Fibroblast of lung (primary cell): ENCODE data around the gene HILPDA. TPM values are rescaled to one million over a fixed set of nuclear protein-coding genes. Genes with fewer than 3 reads are reported as not detected.

Source experiments
- DNase-seq, 2 donors: peaks; one replicate each; pipeline versions ENCODE4 v3.0.0 to v3.0.0-alpha.2; 2010; ENCODE audit warnings: low read depth in 2 of 2
- H2AFZ ChIP-seq: 2 replicates; pipeline ENCODE4 v1.5.1; 2012; ENCODE audit warnings: low read length, control low read depth, inconsistent platforms
- H3K27ac ChIP-seq: 2 replicates; pipeline ENCODE4 v1.5.1; 2011; ENCODE audit warnings: low read length, control low read depth; ENCODE audit not compliant: insufficient read depth
- H3K27me3 ChIP-seq: 2 replicates; pipeline ENCODE4 v1.5.1; 2011; ENCODE audit warnings: mild to moderate bottlenecking, low read length; ENCODE audit not compliant: control insufficient read depth, insufficient read depth
- H3K36me3 ChIP-seq: 2 replicates; pipeline ENCODE4 v1.5.1; 2011; ENCODE audit warnings: low read length; ENCODE audit not compliant: control insufficient read depth, insufficient read depth
- H3K4me1 ChIP-seq: 2 replicates; pipeline ENCODE4 v1.5.1; 2011; ENCODE audit warnings: low read length; ENCODE audit not compliant: control insufficient read depth, insufficient read depth; ENCODE audit errors: extremely low read depth
- H3K4me2 ChIP-seq: 2 replicates; pipeline ENCODE4 v1.5.1; 2011; ENCODE audit warnings: low read length, control low read depth; ENCODE audit not compliant: insufficient read depth; ENCODE audit errors: extremely low read depth
- H3K4me3 ChIP-seq, 4 experiments: fragments of 200-600 bp in 1 of 4; sonication (generic) in 1 of 4; replicated peaks in 1 of 4; 2 replicates each; pipeline ENCODE4 v1.5.1; 2011 to 2016; ENCODE audit warnings: low read length in 4 of 4, low read depth in 3 of 4, mild to moderate bottlenecking in 3 of 4, control low read depth in 2 of 4, inconsistent platforms in 1 of 4, mixed read lengths in 1 of 4; ENCODE audit not compliant: insufficient read depth in 1 of 4; ENCODE audit errors: control extremely low read depth in 1 of 4
- H3K79me2 ChIP-seq: 2 replicates; pipeline ENCODE4 v1.5.1; 2012; ENCODE audit warnings: mild to moderate bottlenecking, low read length, inconsistent platforms; ENCODE audit not compliant: control insufficient read depth, insufficient read depth
- H3K9ac ChIP-seq: 2 replicates; pipeline ENCODE4 v1.5.1; 2011; ENCODE audit warnings: mild to moderate bottlenecking, low read length, control low read depth; ENCODE audit not compliant: insufficient read depth
- H3K9me3 ChIP-seq: 2 replicates; pipeline ENCODE4 v1.5.1; 2012; ENCODE audit warnings: low read depth, low read length; ENCODE audit not compliant: control insufficient read depth, insufficient read depth
- H4K20me1 ChIP-seq: 2 replicates; pipeline ENCODE4 v1.5.1; 2011; ENCODE audit warnings: low read length; ENCODE audit not compliant: control insufficient read depth, insufficient read depth; ENCODE audit errors: extremely low read depth
- EZH2 ChIP-seq: IDR thresholded peaks from 2 replicates; pipeline ENCODE4 v1.5.1; 2012; ENCODE audit warnings: low read length, control low read depth, mild to moderate bottlenecking; ENCODE audit errors: missing control alignments
- polyA plus RNA-seq, 2 donors: library from polyadenylated mRNA; depleted of rRNA in 1 of 2; stranded (reverse) in 1 of 2; unstranded in 1 of 2; fragments of >200 nt; gene quantifications; 2 replicates each; pipeline ENCODE4 v1.2.1, GENCODE V29; 2011 to 2012; ENCODE audit warnings: missing spikeins in 1 of 2
- total RNA-seq: library from RNA; depleted of rRNA; stranded (reverse); fragments of >200 nt; gene quantifications from 2 replicates; pipeline ENCODE4 v1.2.1, GENCODE V29; 2014
- TF ChIP-seq, protein P1 (sequence below), 2 donors: IDR thresholded peaks in 1 of 2; conservative IDR thresholded peaks in 1 of 2; 1 replicate in 1 of 2; 2 replicates in 1 of 2; pipeline ENCODE4 v1.5.1; 2011 to 2012; ENCODE audit warnings: low read length in 2 of 2, control low read depth in 1 of 2, inconsistent platforms in 1 of 2, low read depth in 1 of 2, mild to moderate bottlenecking in 1 of 2

Gene HILPDA
- total and polyA plus RNA-seq, 2 donors (not counting 1 experiment from before 2014, with no cell fraction given): 17.7 to 20.1 TPM

DNA sequence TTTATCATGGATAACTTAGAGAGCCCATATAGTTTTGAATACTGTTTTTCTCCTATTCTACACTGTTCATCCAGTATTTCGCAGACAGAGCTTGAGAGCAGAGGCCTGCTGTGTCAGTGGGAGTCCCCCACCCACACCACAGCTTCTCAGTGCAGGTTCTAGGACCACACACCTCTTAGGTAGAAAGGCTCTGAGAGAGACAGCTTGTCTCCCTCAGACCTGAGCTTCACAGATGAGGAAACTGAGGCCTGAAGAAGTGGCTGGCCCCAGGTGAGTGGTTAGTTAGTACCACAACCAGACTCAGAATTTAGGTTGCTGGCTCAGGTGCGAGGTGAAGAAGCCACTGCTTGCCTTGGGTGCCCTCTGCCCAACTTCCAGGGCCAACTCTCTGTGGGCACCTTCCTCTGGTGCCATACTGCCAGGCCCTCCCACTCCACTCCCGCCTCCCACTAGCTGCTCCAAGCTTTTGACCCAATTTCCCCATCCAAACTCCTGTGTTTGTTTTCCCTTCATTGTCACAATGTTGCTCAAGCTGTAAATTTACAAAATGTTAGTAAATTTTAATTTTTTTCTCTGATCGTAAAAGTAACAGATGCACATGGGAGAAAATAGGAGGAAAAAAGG, 7.6 kb upstream of the HILPDA start:
- Histone ChIP-seq H2AFZ (no peak overlapping the region), H3K36me3 (no peaks in the 10 kb centered on the region), H3K4me3 (no peak overlapping the region), H3K79me2 (no peaks in the 10 kb centered on the region), H3K9me3 (no peaks in the 10 kb centered on the region), H3K27me3 (peaks cover 2% of the 10 kb centered on the region), H3K4me1 (no peaks in the 10 kb centered on the region), H3K4me2 (no peak overlapping the region), H3K9ac (no peak overlapping the region), H3K27ac (no peak overlapping the region), H4K20me1 (no peaks in the 10 kb centered on the region)
- DNase-seq: no peak
- TF ChIP-seq, protein P1, sequence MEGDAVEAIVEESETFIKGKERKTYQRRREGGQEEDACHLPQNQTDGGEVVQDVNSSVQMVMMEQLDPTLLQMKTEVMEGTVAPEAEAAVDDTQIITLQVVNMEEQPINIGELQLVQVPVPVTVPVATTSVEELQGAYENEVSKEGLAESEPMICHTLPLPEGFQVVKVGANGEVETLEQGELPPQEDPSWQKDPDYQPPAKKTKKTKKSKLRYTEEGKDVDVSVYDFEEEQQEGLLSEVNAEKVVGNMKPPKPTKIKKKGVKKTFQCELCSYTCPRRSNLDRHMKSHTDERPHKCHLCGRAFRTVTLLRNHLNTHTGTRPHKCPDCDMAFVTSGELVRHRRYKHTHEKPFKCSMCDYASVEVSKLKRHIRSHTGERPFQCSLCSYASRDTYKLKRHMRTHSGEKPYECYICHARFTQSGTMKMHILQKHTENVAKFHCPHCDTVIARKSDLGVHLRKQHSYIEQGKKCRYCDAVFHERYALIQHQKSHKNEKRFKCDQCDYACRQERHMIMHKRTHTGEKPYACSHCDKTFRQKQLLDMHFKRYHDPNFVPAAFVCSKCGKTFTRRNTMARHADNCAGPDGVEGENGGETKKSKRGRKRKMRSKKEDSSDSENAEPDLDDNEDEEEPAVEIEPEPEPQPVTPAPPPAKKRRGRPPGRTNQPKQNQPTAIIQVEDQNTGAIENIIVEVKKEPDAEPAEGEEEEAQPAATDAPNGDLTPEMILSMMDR (conservative IDR thresholded peaks at IDR 0.05 in 1 of 2, IDR thresholded peaks at IDR 0.05 in 1 of 2; ENCODE audit: low read depth in 1 of 2, low read length in 2 of 2): no peak
- no peak for TF ChIP-seq EZH2

DNA sequence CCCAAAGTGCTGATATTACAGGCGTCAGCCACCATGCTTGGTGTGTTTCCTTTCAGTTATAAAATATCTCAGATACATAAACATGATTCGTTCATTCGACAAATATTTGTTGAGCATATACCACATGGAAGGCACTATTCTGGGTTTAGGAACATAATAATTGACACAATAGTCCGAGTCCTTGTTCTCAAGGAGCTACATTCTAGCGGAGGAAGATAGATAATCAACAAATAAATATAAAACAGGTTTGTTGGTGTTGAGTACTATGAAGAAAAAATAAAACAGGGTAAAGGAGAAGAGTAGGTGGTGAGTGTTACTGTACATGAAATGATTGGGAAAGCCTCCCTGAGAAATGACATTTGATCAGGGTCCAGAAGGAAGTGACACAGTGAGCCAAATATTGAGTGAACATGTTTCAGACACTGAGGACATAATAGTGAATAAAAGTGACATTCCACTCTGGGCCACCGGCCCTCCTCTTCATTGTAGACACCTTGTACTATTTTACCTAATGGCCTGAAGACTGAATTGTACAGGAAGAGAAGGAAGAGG, 6.9 kb upstream of the HILPDA start:
- Histone ChIP-seq H4K20me1 (no peaks in the 10 kb centered on the region), H3K4me3 (no peak overlapping the region), H3K9me3 (no peaks in the 10 kb centered on the region), H2AFZ (no peak overlapping the region), H3K4me2 (no peak overlapping the region), H3K4me1 (no peaks in the 10 kb centered on the region), H3K36me3 (no peaks in the 10 kb centered on the region), H3K79me2 (no peaks in the 10 kb centered on the region), H3K27ac (no peak overlapping the region), H3K9ac (no peak overlapping the region), H3K27me3 (peaks cover 2% of the 10 kb centered on the region)
- DNase-seq: no peak
- TF ChIP-seq, protein P1 (conservative IDR thresholded peaks at IDR 0.05 in 1 of 2, IDR thresholded peaks at IDR 0.05 in 1 of 2; ENCODE audit: low read depth in 1 of 2, low read length in 2 of 2): no peak
- TF ChIP-seq EZH2: no peak

DNA sequence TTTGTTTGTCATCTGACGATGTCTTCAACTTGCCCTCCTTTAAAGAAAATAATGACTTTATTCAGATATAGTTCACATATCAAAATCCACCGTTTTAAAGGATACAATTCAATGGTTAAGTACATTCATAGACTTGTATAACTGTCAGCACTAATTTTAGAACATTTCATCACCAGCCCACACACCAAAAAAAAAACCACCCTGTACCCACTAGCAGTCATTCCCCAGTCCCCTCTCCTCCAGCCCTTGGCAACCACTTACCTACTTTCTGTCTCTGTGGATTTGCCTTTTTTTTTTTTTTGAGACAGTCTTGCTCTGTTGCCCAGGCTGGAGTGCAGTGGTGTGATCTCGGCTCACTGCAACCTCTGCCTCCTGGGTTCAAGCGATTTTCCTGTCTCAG, 5.3 kb upstream of the HILPDA start:
- no peak overlapping the region for H3K9ac ChIP-seq

More for the DNA sequence above, 5.3 kb upstream of the HILPDA start:
- Histone ChIP-seq H3K4me1 (peaks cover 13% of the 10 kb centered on the region), H3K4me2 (no peak overlapping the region), H3K36me3 (no peaks in the 10 kb centered on the region), H3K9me3 (no peaks in the 10 kb centered on the region), H4K20me1 (no peaks in the 10 kb centered on the region), H3K27me3 (peaks cover 2% of the 10 kb centered on the region), H3K27ac (no peak overlapping the region), H3K79me2 (no peaks in the 10 kb centered on the region), H3K4me3 (no peak overlapping the region), H2AFZ (no peak overlapping the region)
- no peak for TF ChIP-seq EZH2
- TF ChIP-seq, protein P1 (conservative IDR thresholded peaks at IDR 0.05 in 1 of 2, IDR thresholded peaks at IDR 0.05 in 1 of 2; ENCODE audit: low read depth in 1 of 2, low read length in 2 of 2): no peak
- peak in 1 of 2 donors; percentile 20 for DNase-seq
